ENCODE data around the gene CBX6.

CBX6 gene

DNA sequence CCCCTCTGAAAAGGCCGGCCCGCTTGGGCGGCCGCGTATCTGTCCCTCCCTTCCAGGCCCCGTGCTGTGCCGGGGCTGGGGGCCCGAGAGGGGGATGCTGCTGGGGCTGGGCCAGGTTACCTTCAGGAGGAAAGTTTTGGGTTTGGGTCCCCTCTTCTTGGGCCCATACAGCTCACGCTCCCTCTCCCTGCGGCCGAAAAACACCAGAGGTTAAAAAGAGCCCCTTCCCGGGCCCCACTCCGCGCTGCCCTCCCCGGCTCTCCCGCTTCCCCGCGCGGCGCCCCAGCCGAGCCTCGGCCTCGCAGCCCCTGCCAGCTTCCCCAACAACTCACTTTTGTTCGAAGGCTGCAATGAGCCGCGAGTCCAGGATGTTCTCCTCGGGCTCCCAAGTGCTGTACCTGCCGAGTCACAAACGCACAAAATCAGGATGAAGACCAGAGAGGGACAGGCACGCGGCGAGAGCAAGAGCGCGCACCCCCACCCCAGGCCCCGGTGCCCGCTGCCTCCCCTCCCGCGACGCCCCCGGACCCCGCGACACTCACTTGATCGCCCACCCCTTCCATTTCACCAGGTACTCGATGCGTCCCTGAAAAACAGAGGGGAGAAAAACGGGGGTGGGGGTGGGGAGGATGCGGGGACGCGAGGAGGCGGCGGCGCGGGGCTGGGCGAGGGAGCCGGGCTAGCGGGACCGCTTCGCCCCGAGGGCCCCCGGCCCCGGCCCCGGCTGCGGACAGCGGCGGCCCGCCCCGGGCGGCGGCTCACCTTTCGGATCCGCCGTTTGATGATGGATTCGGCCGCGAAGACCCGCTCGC, 450 bp downstream of the CBX6 start:
- TF ChIP-seq, protein P1, sequence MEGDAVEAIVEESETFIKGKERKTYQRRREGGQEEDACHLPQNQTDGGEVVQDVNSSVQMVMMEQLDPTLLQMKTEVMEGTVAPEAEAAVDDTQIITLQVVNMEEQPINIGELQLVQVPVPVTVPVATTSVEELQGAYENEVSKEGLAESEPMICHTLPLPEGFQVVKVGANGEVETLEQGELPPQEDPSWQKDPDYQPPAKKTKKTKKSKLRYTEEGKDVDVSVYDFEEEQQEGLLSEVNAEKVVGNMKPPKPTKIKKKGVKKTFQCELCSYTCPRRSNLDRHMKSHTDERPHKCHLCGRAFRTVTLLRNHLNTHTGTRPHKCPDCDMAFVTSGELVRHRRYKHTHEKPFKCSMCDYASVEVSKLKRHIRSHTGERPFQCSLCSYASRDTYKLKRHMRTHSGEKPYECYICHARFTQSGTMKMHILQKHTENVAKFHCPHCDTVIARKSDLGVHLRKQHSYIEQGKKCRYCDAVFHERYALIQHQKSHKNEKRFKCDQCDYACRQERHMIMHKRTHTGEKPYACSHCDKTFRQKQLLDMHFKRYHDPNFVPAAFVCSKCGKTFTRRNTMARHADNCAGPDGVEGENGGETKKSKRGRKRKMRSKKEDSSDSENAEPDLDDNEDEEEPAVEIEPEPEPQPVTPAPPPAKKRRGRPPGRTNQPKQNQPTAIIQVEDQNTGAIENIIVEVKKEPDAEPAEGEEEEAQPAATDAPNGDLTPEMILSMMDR (IDR thresholded peaks at IDR 0.05): no peak
- H3K4me1 ChIP-seq: peaks cover 26% of the 10 kb centered on the region
- peak overlapping the region; percentile 90 for H3K27ac ChIP-seq
- H2AFZ ChIP-seq: peak overlapping the region; percentile 46
- peak overlapping the region; percentile 53 for H3K9ac ChIP-seq
- peaks cover 6% of the 10 kb centered on the region for H3K79me2 ChIP-seq
- no peaks in the 10 kb centered on the region for H3K9me3 ChIP-seq (ENCODE audit: control insufficient read depth, low read length)
- H3K4me2 ChIP-seq (ENCODE audit: low read length): peak overlapping the region; percentile 89
- H3K4me3 ChIP-seq (ENCODE audit: low read depth, low read length): peak overlapping the region; percentile 60
- no peaks in the 10 kb centered on the region for H3K36me3 ChIP-seq (ENCODE audit: control insufficient read depth, insufficient read depth, low read length)
- H3K27me3 ChIP-seq (ENCODE audit: control insufficient read depth, insufficient read depth, low read length): no peaks in the 10 kb centered on the region

- peaks cover 21% of the 10 kb centered on the region for H3K4me1 ChIP-seq
- H3K27me3 ChIP-seq (ENCODE audit: control insufficient read depth, insufficient read depth, low read length): no peaks in the 10 kb centered on the region
- peaks cover 6% of the 10 kb centered on the region for H3K79me2 ChIP-seq
- H3K4me2 ChIP-seq (ENCODE audit: low read length): peak overlapping the region; percentile 89
- TF ChIP-seq, protein P1 (IDR thresholded peaks at IDR 0.05): no peak
- H2AFZ ChIP-seq: peak overlapping the region; percentile 17
- peak overlapping the region; percentile 53 for H3K9ac ChIP-seq
- peak overlapping the region; percentile 60 for H3K4me3 ChIP-seq (ENCODE audit: low read depth, low read length)
- no peaks in the 10 kb centered on the region for H3K9me3 ChIP-seq (ENCODE audit: control insufficient read depth, low read length)
- H3K36me3 ChIP-seq (ENCODE audit: control insufficient read depth, insufficient read depth, low read length): no peaks in the 10 kb centered on the region
- H3K27ac ChIP-seq: peak overlapping the region; percentile 90
These were observed 1.1 kb downstream of the CBX6 start for GRCh38 chr22:38870791-38871359.

- no peak overlapping the region for H2AFZ ChIP-seq
- H3K79me2 ChIP-seq: peaks cover 6% of the 10 kb centered on the region
- peak overlapping the region; percentile 60 for H3K4me3 ChIP-seq (ENCODE audit: low read depth, low read length)
- H3K4me1 ChIP-seq: peaks cover 21% of the 10 kb centered on the region
- no peaks in the 10 kb centered on the region for H3K36me3 ChIP-seq (ENCODE audit: control insufficient read depth, insufficient read depth, low read length)
- no peak overlapping the region for H3K9ac ChIP-seq
- no peaks in the 10 kb centered on the region for H3K27me3 ChIP-seq (ENCODE audit: control insufficient read depth, insufficient read depth, low read length)
- TF ChIP-seq, protein P1 (IDR thresholded peaks at IDR 0.05): peak; percentile 84
- H3K9me3 ChIP-seq (ENCODE audit: control insufficient read depth, low read length): no peaks in the 10 kb centered on the region
- peak overlapping the region; percentile 90 for H3K27ac ChIP-seq
- peak overlapping the region; percentile 89 for H3K4me2 ChIP-seq (ENCODE audit: low read length)
These were observed 1.7 kb downstream of the CBX6 start for GRCh38 chr22:38870312-38870741.

DNA sequence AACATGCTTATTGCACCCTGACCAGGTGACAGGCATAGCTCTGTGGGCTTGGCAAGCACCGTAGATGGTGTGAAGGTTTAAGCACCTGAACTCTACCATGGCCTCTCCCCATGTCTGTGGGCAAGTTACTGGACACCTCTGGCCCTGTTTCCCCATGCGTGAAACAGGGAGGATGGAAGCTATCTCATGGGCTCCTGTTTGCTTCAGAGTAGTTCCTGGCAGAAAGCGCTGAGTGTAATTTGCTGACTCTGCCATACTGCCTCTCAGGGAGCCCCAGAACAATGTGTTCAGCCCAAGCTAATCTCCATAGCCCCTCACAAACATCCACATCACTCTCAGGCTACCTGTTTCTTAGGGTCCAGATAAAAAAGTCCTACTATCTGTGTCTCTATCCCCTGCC, 2.4 kb downstream of the CBX6 start:
- Histone ChIP-seq H3K79me2 (peaks cover 6% of the 10 kb centered on the region), H3K9ac (no peak overlapping the region), H3K4me2 (ENCODE audit: low read length) (peak overlapping the region; percentile 89), H2AFZ (no peak overlapping the region), H3K27ac (peak overlapping the region; percentile 90), H3K36me3 (ENCODE audit: control insufficient read depth, insufficient read depth, low read length) (no peaks in the 10 kb centered on the region), H3K4me1 (peaks cover 26% of the 10 kb centered on the region), H3K27me3 (ENCODE audit: control insufficient read depth, insufficient read depth, low read length) (no peaks in the 10 kb centered on the region), H3K4me3 (ENCODE audit: low read depth, low read length) (peak overlapping the region; percentile 60), H3K9me3 (ENCODE audit: control insufficient read depth, low read length) (no peaks in the 10 kb centered on the region)
- TF ChIP-seq, protein P1 (IDR thresholded peaks at IDR 0.05): no peak

Data from parathyroid adenoma (tissue), 2 donors.